Measurements from ENCODE around the gene CD302. TPM values are rescaled to one million over a fixed set of nuclear protein-coding genes. Genes with fewer than 3 reads are reported as not detected.

CD302 gene
- total and polyA plus RNA-seq, 2 donors (not counting 1 experiment from before 2014, with no cell fraction given) = 0.72 to 1.5 TPM

GRCh38 chr2:159769147-159769546, 28.9 kb downstream of the CD302 start:
- Histone ChIP-seq H3K4me2 (replicated peaks; ENCODE audit: low read depth, low read length, poor library complexity, severe bottlenecking) (no peak overlapping the region), H3K9me3 (ENCODE audit: control extremely low read depth in 1 of 3, control insufficient read depth in 2 of 3, insufficient read depth in 1 of 3, low read length in 2 of 3) (no peaks in the 10 kb centered on the region), H3K9ac (ENCODE audit: low read length) (no peak overlapping the region), H3K4me1 (ENCODE audit: control insufficient read depth in 2 of 2, insufficient read depth in 2 of 2, low read length in 2 of 2) (no peaks in the 10 kb centered on the region), H3K36me3 (replicated peaks in 1 of 2; ENCODE audit: control extremely low read depth in 1 of 2, control insufficient read depth in 1 of 2, extremely low read depth in 1 of 2, insufficient read depth in 2 of 2, low read length in 1 of 2) (peaks cover 14 to 23% of the 10 kb centered on the region in 2 experiments), H4K20me1 (ENCODE audit: control insufficient read depth, insufficient read depth, low read length, poor library complexity, severe bottlenecking) (no peaks in the 10 kb centered on the region), H2AFZ (ENCODE audit: insufficient read depth, low read depth, low read length, poor library complexity, severe bottlenecking) (no peak overlapping the region), H3K4me3 (ENCODE audit: control extremely low read depth in 1 of 5, extremely low read depth in 1 of 5, insufficient read depth in 1 of 5, low read depth in 2 of 5, low read length in 4 of 5) (no peak overlapping the region), H3K27ac (ENCODE audit: low read length in 2 of 2) (no peak overlapping the region), H3K79me2 (ENCODE audit: control insufficient read depth, insufficient read depth, low read length) (no peaks in the 10 kb centered on the region), H3K27me3 (replicated peaks in 1 of 4; ENCODE audit: control extremely low read depth in 1 of 4, control insufficient read depth in 3 of 4, insufficient read depth in 4 of 4, low read length in 3 of 4) (no peaks in the 10 kb centered on the region)
- H3K4me1 Mint-ChIP-seq = no peaks in the 10 kb centered on the region
- no peak for DNase-seq
- H3K4me3 Mint-ChIP-seq = no peak overlapping the region
- no peaks in the 10 kb centered on the region for H3K27me3 Mint-ChIP-seq
- H3K27ac Mint-ChIP-seq = peak overlapping the region; percentile 15
- TF ChIP-seq, protein P1, sequence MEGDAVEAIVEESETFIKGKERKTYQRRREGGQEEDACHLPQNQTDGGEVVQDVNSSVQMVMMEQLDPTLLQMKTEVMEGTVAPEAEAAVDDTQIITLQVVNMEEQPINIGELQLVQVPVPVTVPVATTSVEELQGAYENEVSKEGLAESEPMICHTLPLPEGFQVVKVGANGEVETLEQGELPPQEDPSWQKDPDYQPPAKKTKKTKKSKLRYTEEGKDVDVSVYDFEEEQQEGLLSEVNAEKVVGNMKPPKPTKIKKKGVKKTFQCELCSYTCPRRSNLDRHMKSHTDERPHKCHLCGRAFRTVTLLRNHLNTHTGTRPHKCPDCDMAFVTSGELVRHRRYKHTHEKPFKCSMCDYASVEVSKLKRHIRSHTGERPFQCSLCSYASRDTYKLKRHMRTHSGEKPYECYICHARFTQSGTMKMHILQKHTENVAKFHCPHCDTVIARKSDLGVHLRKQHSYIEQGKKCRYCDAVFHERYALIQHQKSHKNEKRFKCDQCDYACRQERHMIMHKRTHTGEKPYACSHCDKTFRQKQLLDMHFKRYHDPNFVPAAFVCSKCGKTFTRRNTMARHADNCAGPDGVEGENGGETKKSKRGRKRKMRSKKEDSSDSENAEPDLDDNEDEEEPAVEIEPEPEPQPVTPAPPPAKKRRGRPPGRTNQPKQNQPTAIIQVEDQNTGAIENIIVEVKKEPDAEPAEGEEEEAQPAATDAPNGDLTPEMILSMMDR (IDR thresholded peaks at IDR 0.05) = no peak
- TF ChIP-seq EZH2 (IDR thresholded peaks at IDR 0.05; ENCODE audit: borderline replicate concordance, insufficient read depth, low read depth, low read length, poor library complexity, severe bottlenecking) = no peak
- H3K9me3 Mint-ChIP-seq (ENCODE audit: insufficient read depth) = no peaks in the 10 kb centered on the region
- no peak for ATAC-seq (ENCODE audit: low read depth)
- intact Hi-C loops (cut with micrococcal nuclease) = loop anchor here (10.0 kb wide), 1 partner anchor 54 kb away; the partner anchor contains the start of gene MARCHF7
- CTCF ChIA-PET = no interaction called here
- 100% methylated on average over 2 of the region's 3 CpGs for WGBS (ENCODE audit: insufficient coverage)
- POLR2A ChIA-PET = no interaction called here

DNA sequence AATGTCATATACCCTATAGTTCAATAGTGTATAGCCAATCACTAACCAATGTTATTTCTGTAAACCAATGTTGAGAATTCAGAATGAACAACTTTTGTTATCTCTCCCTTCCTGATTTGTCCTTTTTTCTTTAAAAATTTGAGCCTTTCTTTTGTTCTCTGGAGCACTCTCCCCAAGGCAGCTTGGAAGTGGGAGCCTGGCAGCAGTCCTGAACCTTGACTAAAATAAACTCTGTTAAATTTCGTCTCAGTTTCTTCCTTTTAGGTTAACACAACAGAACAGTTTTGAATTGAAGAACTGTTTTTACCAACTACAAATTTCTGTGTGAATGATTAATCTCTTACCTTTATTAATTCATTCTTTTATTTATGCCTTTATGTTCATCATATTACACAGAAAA, 35.9 kb downstream of the CD302 start:
- TF ChIP-seq, protein P1 (IDR thresholded peaks at IDR 0.05) = no peak
- TF ChIP-seq EZH2 (IDR thresholded peaks at IDR 0.05; ENCODE audit: borderline replicate concordance, insufficient read depth, low read depth, low read length, poor library complexity, severe bottlenecking) = no peak
- no peaks in the 10 kb centered on the region for H3K4me1 Mint-ChIP-seq
- no peak overlapping the region for H3K4me3 Mint-ChIP-seq
- intact Hi-C loops (cut with micrococcal nuclease) = loop anchor here (10.0 kb wide), 1 partner anchor 47 kb away; the partner anchor contains the start of gene MARCHF7
- Histone ChIP-seq H3K9me3 (ENCODE audit: control extremely low read depth in 1 of 3, control insufficient read depth in 2 of 3, insufficient read depth in 1 of 3, low read length in 2 of 3) (no peaks in the 10 kb centered on the region), H3K27me3 (replicated peaks in 1 of 4; ENCODE audit: control extremely low read depth in 1 of 4, control insufficient read depth in 3 of 4, insufficient read depth in 4 of 4, low read length in 3 of 4) (no peaks in the 10 kb centered on the region), H3K79me2 (ENCODE audit: control insufficient read depth, insufficient read depth, low read length) (no peaks in the 10 kb centered on the region), H3K36me3 (replicated peaks in 1 of 2; ENCODE audit: control extremely low read depth in 1 of 2, control insufficient read depth in 1 of 2, extremely low read depth in 1 of 2, insufficient read depth in 2 of 2, low read length in 1 of 2) (peaks cover 22 to 78% of the 10 kb centered on the region in 2 experiments), H3K4me3 (ENCODE audit: control extremely low read depth in 1 of 5, extremely low read depth in 1 of 5, insufficient read depth in 1 of 5, low read depth in 2 of 5, low read length in 4 of 5) (no peak overlapping the region), H3K4me2 (replicated peaks; ENCODE audit: low read depth, low read length, poor library complexity, severe bottlenecking) (no peak overlapping the region), H2AFZ (ENCODE audit: insufficient read depth, low read depth, low read length, poor library complexity, severe bottlenecking) (no peak overlapping the region), H4K20me1 (ENCODE audit: control insufficient read depth, insufficient read depth, low read length, poor library complexity, severe bottlenecking) (peaks cover 11% of the 10 kb centered on the region), H3K27ac (ENCODE audit: low read length in 2 of 2) (no peak overlapping the region), H3K9ac (ENCODE audit: low read length) (no peak overlapping the region), H3K4me1 (ENCODE audit: control insufficient read depth in 2 of 2, insufficient read depth in 2 of 2, low read length in 2 of 2) (no peaks in the 10 kb centered on the region)
- ChIA-PET CTCF (no interaction called here), POLR2A (no interaction called here)
- DNase-seq (no peak), ATAC-seq (ENCODE audit: low read depth) (no peak)
- WGBS (ENCODE audit: insufficient coverage) = no CpG with 5 or more reads among the region's 1 CpG
- H3K9me3 Mint-ChIP-seq (ENCODE audit: insufficient read depth) = no peaks in the 10 kb centered on the region
- H3K27ac Mint-ChIP-seq = no peak overlapping the region
- no peaks in the 10 kb centered on the region for H3K27me3 Mint-ChIP-seq
